ENCODE data around the gene GPC3.

Gene GPC3

GRCh38 chrX:133640161-133641015 lies 345.0 kb downstream of the GPC3 start:
- Histone ChIP-seq H3K27me3 (replicated peaks; ENCODE audit: control insufficient read depth, insufficient read depth, low read length, poor library complexity, severe bottlenecking) (no peaks in the 10 kb centered on the region), H3K4me1 (ENCODE audit: control insufficient read depth, insufficient read depth, low read length, poor library complexity, severe bottlenecking) (no peaks in the 10 kb centered on the region), H3K4me3 (ENCODE audit: insufficient read depth, low read depth, low read length, poor library complexity, severe bottlenecking) (no peak overlapping the region), H3K27ac (ENCODE audit: insufficient read depth, low read length, poor library complexity, severe bottlenecking) (no peak overlapping the region), H3K36me3 (ENCODE audit: control insufficient read depth, insufficient read depth, low read length) (no peaks in the 10 kb centered on the region), H3K9me3 (ENCODE audit: control insufficient read depth, low read length) (no peaks in the 10 kb centered on the region)
- no peak for DNase-seq

- H3K27me3 ChIP-seq (replicated peaks; ENCODE audit: control insufficient read depth, insufficient read depth, low read length, poor library complexity, severe bottlenecking) = no peaks in the 10 kb centered on the region
- no peak overlapping the region for H3K27ac ChIP-seq (ENCODE audit: insufficient read depth, low read length, poor library complexity, severe bottlenecking)
- H3K4me1 ChIP-seq (ENCODE audit: control insufficient read depth, insufficient read depth, low read length, poor library complexity, severe bottlenecking) = no peaks in the 10 kb centered on the region
- DNase-seq = no peak
- H3K36me3 ChIP-seq (ENCODE audit: control insufficient read depth, insufficient read depth, low read length) = no peaks in the 10 kb centered on the region
- H3K9me3 ChIP-seq (ENCODE audit: control insufficient read depth, low read length) = no peaks in the 10 kb centered on the region
- H3K4me3 ChIP-seq (ENCODE audit: insufficient read depth, low read depth, low read length, poor library complexity, severe bottlenecking) = no peak overlapping the region
These were observed 345.7 kb downstream of the GPC3 start for GRCh38 chrX:133639726-133640125.

GRCh38 chrX:133638285-133638684 lies 347.1 kb downstream of the GPC3 start:
- Histone ChIP-seq H3K27ac (ENCODE audit: insufficient read depth, low read length, poor library complexity, severe bottlenecking) (no peak overlapping the region), H3K4me1 (ENCODE audit: control insufficient read depth, insufficient read depth, low read length, poor library complexity, severe bottlenecking) (no peaks in the 10 kb centered on the region), H3K9me3 (ENCODE audit: control insufficient read depth, low read length) (no peaks in the 10 kb centered on the region), H3K36me3 (ENCODE audit: control insufficient read depth, insufficient read depth, low read length) (no peaks in the 10 kb centered on the region), H3K4me3 (ENCODE audit: insufficient read depth, low read depth, low read length, poor library complexity, severe bottlenecking) (no peak overlapping the region), H3K27me3 (replicated peaks; ENCODE audit: control insufficient read depth, insufficient read depth, low read length, poor library complexity, severe bottlenecking) (no peaks in the 10 kb centered on the region)
- DNase-seq = no peak

DNA sequence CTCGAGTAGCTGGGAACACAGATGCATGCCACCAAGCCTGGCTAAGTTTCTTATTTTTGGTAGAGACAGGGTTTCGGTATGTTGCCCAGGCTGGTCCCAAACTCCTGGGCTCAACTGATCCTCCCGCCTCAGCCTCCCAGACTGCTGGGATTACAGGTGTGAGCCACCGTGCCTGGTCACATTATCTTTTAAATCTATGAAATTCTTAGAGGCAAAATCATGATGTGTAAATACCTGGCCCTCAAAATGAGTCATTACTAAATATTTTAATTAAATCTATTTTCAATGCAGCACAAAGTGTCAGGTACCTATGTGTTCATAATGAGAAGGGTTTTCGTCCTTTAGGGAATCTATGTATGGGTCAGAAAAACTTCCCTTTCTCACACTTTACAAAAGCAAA lies 347.6 kb downstream of the GPC3 start:
- Histone ChIP-seq H3K27ac (ENCODE audit: insufficient read depth, low read length, poor library complexity, severe bottlenecking) (no peak overlapping the region), H3K4me3 (ENCODE audit: insufficient read depth, low read depth, low read length, poor library complexity, severe bottlenecking) (no peak overlapping the region), H3K36me3 (ENCODE audit: control insufficient read depth, insufficient read depth, low read length) (no peaks in the 10 kb centered on the region), H3K27me3 (replicated peaks; ENCODE audit: control insufficient read depth, insufficient read depth, low read length, poor library complexity, severe bottlenecking) (no peaks in the 10 kb centered on the region), H3K9me3 (ENCODE audit: control insufficient read depth, low read length) (no peaks in the 10 kb centered on the region), H3K4me1 (ENCODE audit: control insufficient read depth, insufficient read depth, low read length, poor library complexity, severe bottlenecking) (no peaks in the 10 kb centered on the region)
- no peak for DNase-seq

- Histone ChIP-seq H3K4me3 (ENCODE audit: insufficient read depth, low read depth, low read length, poor library complexity, severe bottlenecking) (no peak overlapping the region), H3K27me3 (replicated peaks; ENCODE audit: control insufficient read depth, insufficient read depth, low read length, poor library complexity, severe bottlenecking) (no peaks in the 10 kb centered on the region), H3K9me3 (ENCODE audit: control insufficient read depth, low read length) (no peaks in the 10 kb centered on the region), H3K36me3 (ENCODE audit: control insufficient read depth, insufficient read depth, low read length) (no peaks in the 10 kb centered on the region), H3K27ac (ENCODE audit: insufficient read depth, low read length, poor library complexity, severe bottlenecking) (no peak overlapping the region), H3K4me1 (ENCODE audit: control insufficient read depth, insufficient read depth, low read length, poor library complexity, severe bottlenecking) (no peaks in the 10 kb centered on the region)
- DNase-seq = no peak
These were observed 349.4 kb downstream of the GPC3 start for GRCh38 chrX:133636009-133636408.

DNA sequence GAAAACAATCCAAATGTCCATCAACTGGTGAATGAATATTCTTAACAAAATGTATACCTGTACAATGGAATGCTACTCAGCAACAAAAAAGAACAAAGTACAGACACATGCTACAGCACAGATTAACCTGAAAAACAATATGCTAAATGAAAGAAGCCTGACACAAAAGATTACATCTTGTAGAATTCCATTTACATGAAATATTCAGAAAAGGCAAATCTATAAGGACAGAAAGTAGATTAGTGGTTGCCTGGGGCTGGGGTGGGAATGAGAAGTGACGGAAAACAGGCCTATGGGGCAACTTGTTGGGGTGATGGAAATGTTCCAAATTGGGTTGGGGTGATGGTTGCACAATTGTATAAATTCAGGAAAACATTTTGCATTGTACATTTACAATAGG lies 351.0 kb downstream of the GPC3 start:
- Histone ChIP-seq H3K27me3 (replicated peaks; ENCODE audit: control insufficient read depth, insufficient read depth, low read length, poor library complexity, severe bottlenecking) (no peaks in the 10 kb centered on the region), H3K27ac (ENCODE audit: insufficient read depth, low read length, poor library complexity, severe bottlenecking) (no peak overlapping the region), H3K9me3 (ENCODE audit: control insufficient read depth, low read length) (no peaks in the 10 kb centered on the region), H3K4me3 (ENCODE audit: insufficient read depth, low read depth, low read length, poor library complexity, severe bottlenecking) (no peak overlapping the region), H3K36me3 (ENCODE audit: control insufficient read depth, insufficient read depth, low read length) (no peaks in the 10 kb centered on the region), H3K4me1 (ENCODE audit: control insufficient read depth, insufficient read depth, low read length, poor library complexity, severe bottlenecking) (no peaks in the 10 kb centered on the region)
- no peak for DNase-seq

GRCh38 chrX:133633950-133634349 lies 351.4 kb downstream of the GPC3 start:
- H3K4me1 ChIP-seq (ENCODE audit: control insufficient read depth, insufficient read depth, low read length, poor library complexity, severe bottlenecking) = no peaks in the 10 kb centered on the region
- no peak overlapping the region for H3K27ac ChIP-seq (ENCODE audit: insufficient read depth, low read length, poor library complexity, severe bottlenecking)
- DNase-seq = no peak
- H3K27me3 ChIP-seq (replicated peaks; ENCODE audit: control insufficient read depth, insufficient read depth, low read length, poor library complexity, severe bottlenecking) = no peaks in the 10 kb centered on the region
- H3K36me3 ChIP-seq (ENCODE audit: control insufficient read depth, insufficient read depth, low read length) = no peaks in the 10 kb centered on the region
- no peaks in the 10 kb centered on the region for H3K9me3 ChIP-seq (ENCODE audit: control insufficient read depth, low read length)
- no peak overlapping the region for H3K4me3 ChIP-seq (ENCODE audit: insufficient read depth, low read depth, low read length, poor library complexity, severe bottlenecking)

DNA sequence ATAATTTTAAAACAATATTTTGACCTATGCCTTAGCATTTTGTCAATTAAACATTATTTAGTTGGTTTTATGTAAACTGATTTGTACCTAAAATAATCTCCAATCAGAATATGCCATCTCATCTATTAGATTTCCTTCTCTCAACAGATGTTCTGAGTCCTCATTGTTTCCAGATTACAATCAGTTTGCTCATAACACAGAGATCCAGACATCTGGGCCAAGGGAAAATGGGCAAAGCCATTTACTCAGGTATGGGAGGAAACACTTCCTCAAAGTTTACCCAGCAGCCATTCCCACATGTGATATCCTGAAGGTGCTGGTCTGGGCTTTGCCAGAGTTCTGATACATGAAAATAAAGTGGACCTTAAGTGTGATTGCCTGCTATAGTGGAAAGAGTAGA lies 352.2 kb downstream of the GPC3 start:
- Histone ChIP-seq H3K27ac (ENCODE audit: insufficient read depth, low read length, poor library complexity, severe bottlenecking) (no peak overlapping the region), H3K36me3 (ENCODE audit: control insufficient read depth, insufficient read depth, low read length) (no peaks in the 10 kb centered on the region), H3K4me3 (ENCODE audit: insufficient read depth, low read depth, low read length, poor library complexity, severe bottlenecking) (no peak overlapping the region), H3K9me3 (ENCODE audit: control insufficient read depth, low read length) (no peaks in the 10 kb centered on the region), H3K27me3 (replicated peaks; ENCODE audit: control insufficient read depth, insufficient read depth, low read length, poor library complexity, severe bottlenecking) (no peaks in the 10 kb centered on the region), H3K4me1 (ENCODE audit: control insufficient read depth, insufficient read depth, low read length, poor library complexity, severe bottlenecking) (no peaks in the 10 kb centered on the region)
- DNase-seq = no peak

DNA sequence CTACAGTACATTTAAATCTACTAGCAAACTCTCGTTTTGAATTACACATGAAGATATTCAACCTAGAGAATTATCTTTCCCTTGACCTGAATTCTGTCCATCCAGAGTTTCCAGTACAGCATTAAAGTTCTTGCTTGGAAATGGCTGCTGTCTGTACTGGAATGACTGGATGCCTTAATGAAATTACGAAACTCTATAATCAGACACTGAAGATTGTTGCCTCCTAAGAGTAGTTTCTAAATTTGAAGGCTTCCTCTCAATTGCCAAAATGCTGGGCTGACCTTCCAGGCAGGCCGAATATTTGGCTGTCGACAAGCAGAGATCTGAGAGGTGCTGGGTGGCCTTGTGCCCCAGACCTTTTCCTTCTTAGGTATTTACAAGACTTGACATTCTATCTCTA lies 355.0 kb downstream of the GPC3 start:
- no peak overlapping the region for H3K27ac ChIP-seq (ENCODE audit: insufficient read depth, low read length, poor library complexity, severe bottlenecking)
- no peak overlapping the region for H3K4me3 ChIP-seq (ENCODE audit: insufficient read depth, low read depth, low read length, poor library complexity, severe bottlenecking)
- no peaks in the 10 kb centered on the region for H3K9me3 ChIP-seq (ENCODE audit: control insufficient read depth, low read length)
- H3K4me1 ChIP-seq (ENCODE audit: control insufficient read depth, insufficient read depth, low read length, poor library complexity, severe bottlenecking) = no peaks in the 10 kb centered on the region
- no peaks in the 10 kb centered on the region for H3K36me3 ChIP-seq (ENCODE audit: control insufficient read depth, insufficient read depth, low read length)
- H3K27me3 ChIP-seq (replicated peaks; ENCODE audit: control insufficient read depth, insufficient read depth, low read length, poor library complexity, severe bottlenecking) = no peaks in the 10 kb centered on the region
- no peak for DNase-seq

GRCh38 chrX:133627673-133628072 lies 357.7 kb downstream of the GPC3 start:
- Histone ChIP-seq H3K9me3 (ENCODE audit: control insufficient read depth, low read length) (no peaks in the 10 kb centered on the region), H3K4me1 (ENCODE audit: control insufficient read depth, insufficient read depth, low read length, poor library complexity, severe bottlenecking) (no peaks in the 10 kb centered on the region), H3K27ac (ENCODE audit: insufficient read depth, low read length, poor library complexity, severe bottlenecking) (no peak overlapping the region), H3K4me3 (ENCODE audit: insufficient read depth, low read depth, low read length, poor library complexity, severe bottlenecking) (no peak overlapping the region), H3K27me3 (replicated peaks; ENCODE audit: control insufficient read depth, insufficient read depth, low read length, poor library complexity, severe bottlenecking) (no peaks in the 10 kb centered on the region), H3K36me3 (ENCODE audit: control insufficient read depth, insufficient read depth, low read length) (no peaks in the 10 kb centered on the region)
- no peak for DNase-seq

Measured in effector memory CD4-positive, alpha-beta T cell (primary cell).